ENCODE measurements around the gene MED4. TPM values are rescaled to one million over a fixed set of nuclear protein-coding genes. Genes with fewer than 3 reads are reported as not detected.

The MED4 gene
- total and polyA plus RNA-seq, 9 of the 15 experiments (the other 6 are each of a cell fraction or from before 2014, with no cell fraction given) = 24.5 to 87.3 (median 58.3) TPM

DNA sequence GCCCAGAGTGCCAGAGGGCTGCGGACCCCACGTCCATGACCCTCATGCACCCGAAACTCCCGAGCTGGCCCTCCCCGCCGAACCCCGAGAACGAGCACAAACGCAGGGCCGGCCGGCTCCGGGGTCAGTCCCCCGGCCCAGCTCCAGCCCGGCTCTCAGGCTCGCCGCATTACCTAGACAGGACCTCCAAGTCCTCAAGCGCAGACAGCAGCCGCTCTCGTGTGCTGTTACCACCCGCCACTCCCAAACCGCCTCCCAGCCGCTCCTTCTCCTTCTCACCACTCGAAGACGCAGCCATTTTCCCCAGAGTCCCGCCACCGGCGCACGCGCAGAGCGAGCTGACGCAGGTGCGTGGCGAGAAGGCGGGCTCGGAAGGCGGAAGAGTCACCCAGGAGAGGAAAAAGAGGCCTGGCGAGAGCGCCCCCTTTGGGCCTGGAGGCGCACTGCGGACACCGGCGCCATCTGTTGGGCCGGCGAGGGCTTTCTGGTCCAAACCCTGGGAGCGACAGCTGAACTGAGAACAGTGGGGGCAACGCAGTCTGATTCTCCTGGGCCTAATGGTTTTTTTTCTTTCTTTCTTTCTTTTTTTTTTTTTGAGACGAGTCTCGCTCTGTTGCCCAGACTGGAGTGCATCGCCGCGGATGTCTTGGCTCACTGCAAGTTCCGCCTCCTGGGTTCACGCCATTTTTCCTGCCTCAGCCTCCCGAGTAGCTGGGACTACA, at the start of gene MED4 (continued):
- TF ChIP-seq, protein P1, sequence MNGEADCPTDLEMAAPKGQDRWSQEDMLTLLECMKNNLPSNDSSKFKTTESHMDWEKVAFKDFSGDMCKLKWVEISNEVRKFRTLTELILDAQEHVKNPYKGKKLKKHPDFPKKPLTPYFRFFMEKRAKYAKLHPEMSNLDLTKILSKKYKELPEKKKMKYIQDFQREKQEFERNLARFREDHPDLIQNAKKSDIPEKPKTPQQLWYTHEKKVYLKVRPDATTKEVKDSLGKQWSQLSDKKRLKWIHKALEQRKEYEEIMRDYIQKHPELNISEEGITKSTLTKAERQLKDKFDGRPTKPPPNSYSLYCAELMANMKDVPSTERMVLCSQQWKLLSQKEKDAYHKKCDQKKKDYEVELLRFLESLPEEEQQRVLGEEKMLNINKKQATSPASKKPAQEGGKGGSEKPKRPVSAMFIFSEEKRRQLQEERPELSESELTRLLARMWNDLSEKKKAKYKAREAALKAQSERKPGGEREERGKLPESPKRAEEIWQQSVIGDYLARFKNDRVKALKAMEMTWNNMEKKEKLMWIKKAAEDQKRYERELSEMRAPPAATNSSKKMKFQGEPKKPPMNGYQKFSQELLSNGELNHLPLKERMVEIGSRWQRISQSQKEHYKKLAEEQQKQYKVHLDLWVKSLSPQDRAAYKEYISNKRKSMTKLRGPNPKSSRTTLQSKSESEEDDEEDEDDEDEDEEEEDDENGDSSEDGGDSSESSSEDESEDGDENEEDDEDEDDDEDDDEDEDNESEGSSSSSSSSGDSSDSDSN (IDR thresholded peaks at IDR 0.05; ENCODE audit: borderline replicate concordance in 1 of 2, low read depth in 2 of 2, low read length in 2 of 2) = 0 out of 4 replicates have a peak, but pooled peaks of 1 of the 2 experiments have one; percentile 31
- no peak for TF ChIP-seq RFX5 (IDR thresholded peaks at IDR 0.05; ENCODE audit: low read depth, low read length)
- TF ChIP-seq CTBP1 (IDR thresholded peaks at IDR 0.05; ENCODE audit: borderline replicate concordance) = peak; percentile 58; the same call in 1 of the 2 replicates
- peak; percentile 73 for TF ChIP-seq NFRKB (IDR thresholded peaks at IDR 0.05; ENCODE audit: low read depth)
- TF ChIP-seq SOX6 (IDR thresholded peaks at IDR 0.05) = peak; percentile 37; the same call in 1 of the 2 replicates
- TF ChIP-seq MBD2 (IDR thresholded peaks at IDR 0.05; ENCODE audit: borderline replicate concordance, low read depth) = peak; percentile 25; the same call in 1 of the 2 replicates
- peak; percentile 46; the same call in 1 of the 2 replicates for TF ChIP-seq BHLHE40 (IDR thresholded peaks at IDR 0.05; ENCODE audit: low read length)
- TF ChIP-seq, protein P2, sequence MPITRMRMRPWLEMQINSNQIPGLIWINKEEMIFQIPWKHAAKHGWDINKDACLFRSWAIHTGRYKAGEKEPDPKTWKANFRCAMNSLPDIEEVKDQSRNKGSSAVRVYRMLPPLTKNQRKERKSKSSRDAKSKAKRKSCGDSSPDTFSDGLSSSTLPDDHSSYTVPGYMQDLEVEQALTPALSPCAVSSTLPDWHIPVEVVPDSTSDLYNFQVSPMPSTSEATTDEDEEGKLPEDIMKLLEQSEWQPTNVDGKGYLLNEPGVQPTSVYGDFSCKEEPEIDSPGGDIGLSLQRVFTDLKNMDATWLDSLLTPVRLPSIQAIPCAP (CRISPR knock-in tag; IDR thresholded peaks at IDR 0.05; ENCODE audit: borderline replicate concordance) = no peak
- no peak for TF ChIP-seq WHSC1 (IDR thresholded peaks at IDR 0.05; ENCODE audit: low read length)
- TF ChIP-seq, protein P3, sequence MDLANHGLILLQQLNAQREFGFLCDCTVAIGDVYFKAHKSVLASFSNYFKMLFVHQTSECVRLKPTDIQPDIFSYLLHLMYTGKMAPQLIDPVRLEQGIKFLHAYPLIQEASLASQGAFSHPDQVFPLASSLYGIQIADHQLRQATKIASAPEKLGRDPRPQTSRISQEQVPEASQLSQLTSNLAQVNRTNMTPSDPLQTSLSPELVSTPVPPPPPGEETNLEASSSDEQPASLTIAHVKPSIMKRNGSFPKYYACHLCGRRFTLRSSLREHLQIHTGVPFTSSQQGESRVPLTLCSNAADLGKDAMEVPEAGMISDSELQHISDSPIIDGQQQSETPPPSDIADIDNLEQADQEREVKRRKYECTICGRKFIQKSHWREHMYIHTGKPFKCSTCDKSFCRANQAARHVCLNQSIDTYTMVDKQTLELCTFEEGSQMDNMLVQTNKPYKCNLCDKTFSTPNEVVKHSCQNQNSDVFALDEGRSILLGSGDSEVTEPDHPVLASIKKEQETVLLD (IDR thresholded peaks at IDR 0.05) = peak; percentile 95
- TF ChIP-seq, protein P4, sequence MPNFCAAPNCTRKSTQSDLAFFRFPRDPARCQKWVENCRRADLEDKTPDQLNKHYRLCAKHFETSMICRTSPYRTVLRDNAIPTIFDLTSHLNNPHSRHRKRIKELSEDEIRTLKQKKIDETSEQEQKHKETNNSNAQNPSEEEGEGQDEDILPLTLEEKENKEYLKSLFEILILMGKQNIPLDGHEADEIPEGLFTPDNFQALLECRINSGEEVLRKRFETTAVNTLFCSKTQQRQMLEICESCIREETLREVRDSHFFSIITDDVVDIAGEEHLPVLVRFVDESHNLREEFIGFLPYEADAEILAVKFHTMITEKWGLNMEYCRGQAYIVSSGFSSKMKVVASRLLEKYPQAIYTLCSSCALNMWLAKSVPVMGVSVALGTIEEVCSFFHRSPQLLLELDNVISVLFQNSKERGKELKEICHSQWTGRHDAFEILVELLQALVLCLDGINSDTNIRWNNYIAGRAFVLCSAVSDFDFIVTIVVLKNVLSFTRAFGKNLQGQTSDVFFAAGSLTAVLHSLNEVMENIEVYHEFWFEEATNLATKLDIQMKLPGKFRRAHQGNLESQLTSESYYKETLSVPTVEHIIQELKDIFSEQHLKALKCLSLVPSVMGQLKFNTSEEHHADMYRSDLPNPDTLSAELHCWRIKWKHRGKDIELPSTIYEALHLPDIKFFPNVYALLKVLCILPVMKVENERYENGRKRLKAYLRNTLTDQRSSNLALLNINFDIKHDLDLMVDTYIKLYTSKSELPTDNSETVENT (CRISPR knock-in tag; IDR thresholded peaks at IDR 0.05) = peak; percentile 99
- TF ChIP-seq KDM4B (IDR thresholded peaks at IDR 0.05; ENCODE audit: borderline replicate concordance in 2 of 2, low read depth in 1 of 2) = no peak
- TF ChIP-seq ZNF707 (CRISPR knock-in tag; conservative IDR thresholded peaks at IDR 0.05) = no peak
- TF ChIP-seq, protein P5, sequence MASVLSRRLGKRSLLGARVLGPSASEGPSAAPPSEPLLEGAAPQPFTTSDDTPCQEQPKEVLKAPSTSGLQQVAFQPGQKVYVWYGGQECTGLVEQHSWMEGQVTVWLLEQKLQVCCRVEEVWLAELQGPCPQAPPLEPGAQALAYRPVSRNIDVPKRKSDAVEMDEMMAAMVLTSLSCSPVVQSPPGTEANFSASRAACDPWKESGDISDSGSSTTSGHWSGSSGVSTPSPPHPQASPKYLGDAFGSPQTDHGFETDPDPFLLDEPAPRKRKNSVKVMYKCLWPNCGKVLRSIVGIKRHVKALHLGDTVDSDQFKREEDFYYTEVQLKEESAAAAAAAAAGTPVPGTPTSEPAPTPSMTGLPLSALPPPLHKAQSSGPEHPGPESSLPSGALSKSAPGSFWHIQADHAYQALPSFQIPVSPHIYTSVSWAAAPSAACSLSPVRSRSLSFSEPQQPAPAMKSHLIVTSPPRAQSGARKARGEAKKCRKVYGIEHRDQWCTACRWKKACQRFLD (CRISPR knock-in tag; IDR thresholded peaks at IDR 0.05) = no peak
- TF ChIP-seq ZNF316 (IDR thresholded peaks at IDR 0.05) = no peak
- no peak for TF ChIP-seq HDAC6 (IDR thresholded peaks at IDR 0.05; ENCODE audit: low read depth, low read length)
- peak; percentile 73; the same call in 1 of the 2 replicates for TF ChIP-seq LCOR (CRISPR knock-in tag; IDR thresholded peaks at IDR 0.05)
- TF ChIP-seq SIN3A (IDR thresholded peaks at IDR 0.05; ENCODE audit: borderline replicate concordance in 2 of 2, control insufficient read depth in 1 of 2, low read depth in 2 of 2, low read length in 2 of 2) = 0 out of 4 replicates have a peak, but pooled peaks of 1 of the 2 experiments have one; percentile 51
- peak; percentile 89 for TF ChIP-seq ELF1 (tag; IDR thresholded peaks at IDR 0.05)
